GM21576 (cell line): ENCODE results near the gene ZC3H6.
"Not testable (repeated sequence)": the region's sequence is repeated elsewhere in the genome, so short reads cannot be mapped to it uniquely, and the experiment has no call there.

Experiments used
- ATAC-seq: cut with Tn5 transposase; IDR thresholded peaks from one replicate; pipeline ENCODE4 v1.9.1; 2021; ENCODE audit warnings: mild to moderate bottlenecking, moderate library complexity; ENCODE audit not compliant: unreplicated experiment

Gene ZC3H6

GRCh38 chr2:112332123-112332696, 56.8 kb downstream of the ZC3H6 start:
- ATAC-seq = no peak

GRCh38 chr2:112335600-112335999, 60.2 kb downstream of the ZC3H6 start:
- ATAC-seq = no peak

GRCh38 chr2:112339986-112340385, 64.6 kb downstream of the ZC3H6 start:
- no peak for ATAC-seq

GRCh38 chr2:112340475-112341267, 65.3 kb downstream of the ZC3H6 start:
- ATAC-seq = no peak

- no peak for ATAC-seq
These were observed 66.7 kb downstream of the ZC3H6 start for GRCh38 chr2:112342067-112342550.

- no peak for ATAC-seq
These were observed 68.6 kb downstream of the ZC3H6 start for GRCh38 chr2:112343827-112344585.

GRCh38 chr2:112345030-112346027, 69.9 kb downstream of the ZC3H6 start:
- no peak for ATAC-seq

GRCh38 chr2:112352292-112352691, 76.9 kb downstream of the ZC3H6 start:
- not testable (repeated sequence) for ATAC-seq

- ATAC-seq = not testable (repeated sequence)
These were observed 77.6 kb downstream of the ZC3H6 start for GRCh38 chr2:112352809-112353603.

GRCh38 chr2:112354335-112354734, 78.9 kb downstream of the ZC3H6 start:
- ATAC-seq = not testable (repeated sequence)

- ATAC-seq = not testable (repeated sequence)
These were observed 84.7 kb downstream of the ZC3H6 start for GRCh38 chr2:112360055-112360454.
